Immature natural killer cell (primary cell): ENCODE results near the gene CYP3A7. TPM values are rescaled to one million over a fixed set of nuclear protein-coding genes. Genes with fewer than 3 reads are reported as not detected.
A peak's percentile ranks its signal among the peaks of the same experiment; 100 is the strongest.
"Not testable (repeated sequence)": the region's sequence is repeated elsewhere in the genome, so short reads cannot be mapped to it uniquely, and the experiment has no call there.

ENCODE experiments used
- DNase-seq, 3 donors: peaks; one replicate each; pipeline ENCODE4 v3.0.0; 2022; ENCODE audit warnings: mixed read lengths in 1 of 3
- H3K27ac Mint-ChIP-seq, 6 donors: one replicate each; pipeline ENCODE4 v1.8.0; 2020; ENCODE audit warnings: mixed read lengths in 6 of 6, mild to moderate bottlenecking in 5 of 6, inconsistent platforms in 4 of 6, moderate library complexity in 3 of 6
- H3K27me3 Mint-ChIP-seq, 3 donors: one replicate each; pipeline ENCODE4 v1.8.0; 2020 to 2021; ENCODE audit warnings: low read depth in 3 of 3, mild to moderate bottlenecking in 3 of 3, mixed read lengths in 3 of 3, moderate library complexity in 3 of 3, inconsistent platforms in 1 of 3
- H3K36me3 Mint-ChIP-seq, 3 donors: one replicate each; pipeline ENCODE4 v1.8.0; 2020; ENCODE audit warnings: mixed read lengths in 3 of 3, inconsistent platforms in 2 of 3, mild to moderate bottlenecking in 2 of 3
- H3K4me1 Mint-ChIP-seq, 2 donors: one replicate each; pipeline ENCODE4 v1.8.0; 2020; ENCODE audit warnings: inconsistent platforms in 2 of 2, mild to moderate bottlenecking in 2 of 2, mixed read lengths in 2 of 2, moderate library complexity in 1 of 2
- H3K4me3 Mint-ChIP-seq, 5 donors: one replicate each; pipeline ENCODE4 v1.8.0; 2020; ENCODE audit warnings: mild to moderate bottlenecking in 5 of 5, mixed read lengths in 5 of 5, inconsistent platforms in 3 of 5, moderate library complexity in 3 of 5
- H3K9me3 Mint-ChIP-seq, 6 donors: one replicate each; pipeline ENCODE4 v1.8.0; 2020; ENCODE audit warnings: mild to moderate bottlenecking in 6 of 6, mixed read lengths in 6 of 6, inconsistent platforms in 4 of 6, moderate library complexity in 3 of 6
- polyA plus RNA-seq, 3 donors: library from polyadenylated mRNA; unstranded; fragments of 300-500 nt; fragmentation: Illumina TruSeq; gene quantifications; one replicate each; pipeline ENCODE4 v1.2.3, GENCODE V29; 2021

CYP3A7 gene
- polyA plus RNA-seq, 3 donors from 2014 or later: not detected

DNA sequence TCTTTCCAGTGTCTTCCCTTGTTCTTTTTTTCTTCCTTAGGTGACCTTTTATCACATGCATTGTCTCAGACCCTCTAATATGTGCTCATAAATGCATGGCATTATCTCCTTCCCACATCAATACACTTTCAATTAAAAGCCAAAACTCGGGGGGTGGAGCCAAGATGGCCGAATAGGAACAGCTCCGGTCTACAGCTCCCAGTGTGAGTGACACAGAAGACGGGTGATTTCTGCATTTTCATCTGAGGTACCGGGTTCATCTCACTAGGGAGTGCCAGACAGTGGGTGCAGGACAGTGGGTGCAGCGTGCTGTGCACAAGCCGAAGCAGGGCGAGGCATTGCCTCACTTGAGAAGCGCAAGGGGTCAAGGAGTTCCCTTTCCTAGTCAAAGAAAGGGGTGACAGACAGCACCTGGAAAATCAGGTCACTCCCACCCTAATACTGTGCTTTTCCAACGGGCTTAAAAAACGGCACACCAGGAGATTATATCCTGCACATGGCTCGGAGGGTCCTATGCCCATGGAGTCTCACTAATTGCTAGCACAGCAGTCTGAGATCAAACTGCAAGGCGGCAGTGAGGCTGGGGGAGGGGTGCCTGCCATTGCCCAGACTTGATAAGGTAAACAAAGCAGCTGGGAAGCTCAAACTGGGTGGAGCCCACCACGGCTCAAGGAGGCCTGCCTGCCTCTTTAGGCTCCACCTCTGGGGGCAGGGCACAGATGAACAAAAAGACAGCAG, 49.0 kb downstream of the CYP3A7 start:
- not testable (repeated sequence) for H3K4me1 Mint-ChIP-seq, H3K36me3 Mint-ChIP-seq, H3K27ac Mint-ChIP-seq, H3K4me3 Mint-ChIP-seq, H3K27me3 Mint-ChIP-seq, DNase-seq
- H3K9me3 Mint-ChIP-seq: peaks cover 0 to 11% (median 0%) of the 10 kb centered on the region in 6 donors

DNA sequence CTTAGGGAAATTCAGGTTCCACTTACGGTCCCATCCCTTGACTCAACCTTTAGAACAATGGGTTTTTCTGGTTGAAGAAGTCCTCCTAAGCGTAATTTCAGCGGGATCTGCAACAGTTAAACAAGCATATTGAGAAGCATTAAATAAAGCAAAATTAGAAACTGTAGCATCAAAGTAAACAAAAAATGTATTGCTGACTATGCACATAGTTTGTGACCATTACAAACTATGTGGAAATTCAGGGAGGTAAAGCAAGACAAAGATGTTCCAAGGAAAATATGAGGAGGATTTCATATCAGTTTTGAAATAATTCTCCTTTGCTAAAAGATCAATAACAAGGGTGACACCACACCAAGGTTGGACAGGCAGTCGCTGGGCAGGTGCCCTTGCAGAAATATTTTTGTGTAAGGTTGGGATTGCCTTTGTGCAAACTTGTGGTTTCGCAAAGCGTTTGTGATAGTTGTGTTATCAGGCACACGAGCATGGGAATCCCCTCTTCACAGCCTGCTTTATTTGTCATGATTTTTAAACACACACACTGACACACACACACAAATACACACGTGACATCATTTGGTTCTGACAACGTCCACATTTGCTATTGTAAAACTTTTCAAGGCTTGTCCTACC, 49.8 kb downstream of the CYP3A7 start:
- H3K27me3 Mint-ChIP-seq: peaks cover 0 to 5% (median 0%) of the 10 kb centered on the region in 3 donors
- no peaks in the 10 kb centered on the region for H3K4me1 Mint-ChIP-seq
- peaks cover 4 to 7% (median 4%) of the 10 kb centered on the region in 3 donors for H3K36me3 Mint-ChIP-seq
- no peak overlapping the region for H3K27ac Mint-ChIP-seq
- H3K9me3 Mint-ChIP-seq: peaks cover 0 to 11% (median 0%) of the 10 kb centered on the region in 6 donors
- no peak for DNase-seq
- H3K4me3 Mint-ChIP-seq: no peak overlapping the region

GRCh38 chr7:99679400-99680191, 55.4 kb downstream of the CYP3A7 start, which contains the start of gene CYP3A5:
CYP3A5 (minus strand) TSS chr7:99679996; CDS start chr7:99679896, 100 bp downstream.
- Mint-ChIP-seq H3K27ac (no peak within 1 kb of the TSS), H3K36me3 (peaks cover 0 to 7% (median 4%) of the 10 kb centered on the region in 3 donors), H3K9me3 (no peaks in the 10 kb centered on the region), H3K4me3 (no peak within 1 kb of the TSS), H3K27me3 (no peaks in the 10 kb centered on the region), H3K4me1 (peaks cover 0 to 3% of the 10 kb centered on the region in 2 donors)
- DNase-seq: no peak

DNA sequence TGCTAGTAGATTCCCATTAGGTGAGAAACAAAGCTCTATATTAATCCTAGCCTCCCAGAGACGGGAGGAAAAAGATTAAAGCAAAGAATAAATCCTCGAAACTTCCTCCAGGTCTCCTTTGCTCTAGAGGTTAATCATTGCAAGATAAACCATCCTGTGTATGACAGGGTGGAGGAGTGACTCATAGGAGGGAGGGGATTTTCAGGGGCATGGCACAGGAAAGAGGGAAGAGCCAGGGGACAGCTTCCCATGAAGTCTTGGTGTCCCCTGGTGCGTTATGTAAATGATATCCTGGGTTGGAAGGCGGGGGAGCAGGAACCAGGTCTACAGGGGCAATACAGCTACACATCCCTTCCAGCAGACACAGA, 56.0 kb downstream of the CYP3A7 start:
- Mint-ChIP-seq H3K4me3 (no peak overlapping the region), H3K27ac (no peak overlapping the region), H3K27me3 (no peaks in the 10 kb centered on the region), H3K4me1 (peaks cover 0 to 3% of the 10 kb centered on the region in 2 donors), H3K9me3 (no peaks in the 10 kb centered on the region), H3K36me3 (peaks cover 0 to 7% (median 4%) of the 10 kb centered on the region in 3 donors)
- DNase-seq: no peak

DNA sequence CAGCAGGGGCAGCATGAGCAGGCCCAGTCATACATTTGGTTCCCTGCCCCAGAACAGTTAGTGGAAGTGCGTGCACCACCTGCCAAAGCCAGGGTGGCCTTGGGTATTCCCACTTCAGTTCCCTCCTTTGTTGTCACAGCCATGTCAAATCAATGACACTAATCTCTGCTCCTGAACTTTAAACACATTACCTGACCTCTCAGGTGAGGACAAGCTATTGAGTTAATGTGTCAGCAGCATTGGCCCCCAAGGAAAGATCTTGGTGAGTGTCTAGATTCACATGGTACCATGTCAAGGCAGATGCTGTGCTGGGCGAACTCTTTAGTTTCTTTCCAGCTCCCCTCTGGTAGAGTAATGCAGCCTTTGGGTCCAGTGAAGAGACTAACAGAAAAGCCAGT, 57.3 kb downstream of the CYP3A7 start:
- H3K27me3 Mint-ChIP-seq: no peaks in the 10 kb centered on the region
- H3K36me3 Mint-ChIP-seq: peaks cover 0 to 2% (median 0%) of the 10 kb centered on the region in 3 donors
- peaks cover 0 to 3% of the 10 kb centered on the region in 2 donors for H3K4me1 Mint-ChIP-seq
- no peaks in the 10 kb centered on the region for H3K9me3 Mint-ChIP-seq
- no peak overlapping the region for H3K4me3 Mint-ChIP-seq
- no peak overlapping the region for H3K27ac Mint-ChIP-seq
- DNase-seq: no peak

DNA sequence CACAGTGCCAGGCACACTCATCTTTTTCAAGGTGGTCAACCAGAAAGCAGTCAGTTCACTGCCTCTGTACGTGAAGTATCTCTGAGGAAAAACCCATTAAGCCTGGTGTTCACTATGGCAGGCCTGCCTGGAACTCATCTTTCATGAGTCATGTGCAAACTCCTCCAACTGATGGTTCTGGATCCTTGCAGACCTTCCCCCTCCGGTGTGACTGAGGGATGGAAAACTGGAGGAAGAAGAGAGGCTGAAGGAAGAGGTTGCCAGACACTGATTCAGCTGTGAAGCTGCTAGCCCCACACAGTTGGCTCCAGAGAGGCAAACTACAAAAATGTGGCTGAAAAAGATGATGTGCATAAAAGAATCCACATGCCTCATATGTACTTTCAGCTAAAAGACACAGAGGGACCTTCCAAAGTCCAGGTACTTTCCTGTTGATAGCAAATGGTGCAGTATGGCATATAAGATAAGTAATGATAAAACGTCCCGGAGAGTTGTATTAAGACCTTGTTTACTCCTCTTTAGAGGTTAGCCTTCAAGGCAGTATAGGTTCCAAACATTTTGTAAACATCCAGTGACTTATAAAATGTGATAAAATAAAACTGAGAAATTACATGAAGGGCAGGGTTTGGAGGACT, 57.9 kb downstream of the CYP3A7 start:
- Mint-ChIP-seq H3K36me3 (no peaks in the 10 kb centered on the region), H3K27me3 (no peaks in the 10 kb centered on the region), H3K4me1 (peaks cover 0 to 3% of the 10 kb centered on the region in 2 donors), H3K27ac (no peak overlapping the region), H3K4me3 (no peak overlapping the region), H3K9me3 (no peaks in the 10 kb centered on the region)
- no peak for DNase-seq

- H3K9me3 Mint-ChIP-seq: no peaks in the 10 kb centered on the region
- DNase-seq: no peak
- H3K4me1 Mint-ChIP-seq: peaks cover 0 to 3% of the 10 kb centered on the region in 2 donors
- H3K36me3 Mint-ChIP-seq: peaks cover 0 to 3% (median 0%) of the 10 kb centered on the region in 3 donors
- H3K27ac Mint-ChIP-seq: peak overlapping the region in 3 of 6 donors; percentile 44 to 51 (median 51)
- H3K27me3 Mint-ChIP-seq: no peaks in the 10 kb centered on the region
- H3K4me3 Mint-ChIP-seq: no peak overlapping the region
Measured at GRCh38 chr7:99674995-99675742, 59.8 kb downstream of the CYP3A7 start.

DNA sequence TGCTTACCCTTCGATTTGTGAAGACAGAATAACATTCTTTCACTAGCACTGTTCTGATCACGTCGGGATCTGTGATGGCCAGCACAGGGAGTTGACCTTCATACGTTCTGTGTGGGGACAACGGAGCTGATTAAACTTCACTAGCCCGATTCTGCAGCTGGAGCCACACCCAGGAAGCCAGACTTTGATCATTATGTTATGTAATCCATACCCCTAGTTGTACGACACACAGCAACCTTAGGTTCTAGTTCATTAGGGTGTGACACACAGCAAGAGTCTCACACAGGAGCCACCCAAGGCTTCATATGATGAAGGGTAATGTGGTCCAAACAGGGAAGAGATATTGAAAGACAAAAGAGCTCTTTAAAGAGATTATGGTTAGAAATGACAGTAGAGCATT, 62.4 kb downstream of the CYP3A7 start:
- H3K36me3 Mint-ChIP-seq: peaks cover 7 to 11% (median 9%) of the 10 kb centered on the region in 3 donors
- no peak overlapping the region for H3K27ac Mint-ChIP-seq
- no peak overlapping the region for H3K4me3 Mint-ChIP-seq
- no peak for DNase-seq
- peaks cover 0 to 3% of the 10 kb centered on the region in 2 donors for H3K4me1 Mint-ChIP-seq
- no peaks in the 10 kb centered on the region for H3K9me3 Mint-ChIP-seq
- no peaks in the 10 kb centered on the region for H3K27me3 Mint-ChIP-seq

GRCh38 chr7:99669782-99670181, 65.2 kb downstream of the CYP3A7 start:
- Mint-ChIP-seq H3K4me1 (no peaks in the 10 kb centered on the region), H3K27me3 (no peaks in the 10 kb centered on the region), H3K4me3 (no peak overlapping the region), H3K36me3 (peaks cover 7 to 16% (median 11%) of the 10 kb centered on the region in 3 donors), H3K9me3 (no peaks in the 10 kb centered on the region), H3K27ac (no peak overlapping the region)
- no peak for DNase-seq

GRCh38 chr7:99668541-99668940, 66.5 kb downstream of the CYP3A7 start:
- Mint-ChIP-seq H3K27me3 (no peaks in the 10 kb centered on the region), H3K4me1 (no peaks in the 10 kb centered on the region), H3K4me3 (no peak overlapping the region), H3K27ac (no peak overlapping the region), H3K9me3 (no peaks in the 10 kb centered on the region), H3K36me3 (peaks cover 11 to 27% (median 18%) of the 10 kb centered on the region in 3 donors)
- DNase-seq: no peak

DNA sequence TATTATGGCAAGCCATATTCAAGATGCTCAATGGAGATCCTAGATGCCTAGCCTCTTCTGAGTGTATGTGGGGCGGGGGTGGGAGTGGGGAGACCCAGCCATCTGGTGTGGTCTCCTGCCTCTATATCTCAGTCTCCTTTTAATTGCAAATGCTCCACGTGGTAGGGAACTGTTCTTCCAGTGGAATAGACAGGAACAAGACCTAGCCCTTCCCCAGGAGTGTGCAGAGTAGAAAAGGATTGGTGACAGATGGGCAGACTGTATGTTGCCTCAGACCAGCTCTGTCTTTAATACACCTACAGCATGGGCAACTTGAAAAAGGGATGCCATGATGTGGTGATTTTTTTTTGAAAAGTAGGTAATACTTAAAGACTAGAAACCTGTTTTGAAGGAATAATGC, 67.8 kb downstream of the CYP3A7 start:
- Mint-ChIP-seq H3K36me3 (peaks cover 11 to 36% (median 22%) of the 10 kb centered on the region in 3 donors), H3K4me3 (no peak overlapping the region), H3K27ac (no peak overlapping the region), H3K27me3 (no peaks in the 10 kb centered on the region), H3K9me3 (no peaks in the 10 kb centered on the region), H3K4me1 (no peaks in the 10 kb centered on the region)
- no peak for DNase-seq

- Mint-ChIP-seq H3K4me3 (no peak overlapping the region), H3K9me3 (no peaks in the 10 kb centered on the region), H3K27ac (no peak overlapping the region), H3K36me3 (peaks cover 11 to 39% (median 24%) of the 10 kb centered on the region in 3 donors), H3K27me3 (no peaks in the 10 kb centered on the region), H3K4me1 (no peaks in the 10 kb centered on the region)
- no peak for DNase-seq
Measured at GRCh38 chr7:99666013-99666395, 69.0 kb downstream of the CYP3A7 start.
